Hepatocyte (in vitro differentiated cells): ENCODE results near the gene GSC2.

Experiments used
- CTCF ChIP-seq: fragments of 200-600 bp; sonication (generic); IDR thresholded peaks from 2 replicates; pipeline ENCODE4 v1.5.1; 2016; ENCODE audit warnings: antibody characterized with exemption, mild to moderate bottlenecking; ENCODE audit not compliant: poor library complexity
- EZH2 ChIP-seq: fragments of 200-600 bp; sonication (generic); IDR thresholded peaks from 2 replicates; pipeline ENCODE4 v1.6.1; 2016; ENCODE audit warnings: antibody characterized with exemption, mild to moderate bottlenecking, borderline replicate concordance

GRCh38 chr22:19127329-19128008, 22.6 kb downstream of the GSC2 start:
- no peak for TF ChIP-seq CTCF
- TF ChIP-seq EZH2, result no peak
